Loucy (cell line): ENCODE measurements around the gene KIF26A.

Source experiments
- EZH2phosphoT487 ChIP-seq: fragments of 200-600 bp; IDR thresholded peaks from 2 replicates; pipeline ENCODE4 v1.6.1; 2018; ENCODE audit warnings: antibody characterized with exemption, mild to moderate bottlenecking, moderate library complexity, borderline replicate concordance
- TF ChIP-seq, protein P1 (sequence below): fragments of 200-600 bp; sonication (generic); conservative IDR thresholded peaks from 2 replicates; pipeline ENCODE4 v1.5.1; 2014; ENCODE audit warnings: mild to moderate bottlenecking, antibody characterized with exemption, low read length

DNA sequence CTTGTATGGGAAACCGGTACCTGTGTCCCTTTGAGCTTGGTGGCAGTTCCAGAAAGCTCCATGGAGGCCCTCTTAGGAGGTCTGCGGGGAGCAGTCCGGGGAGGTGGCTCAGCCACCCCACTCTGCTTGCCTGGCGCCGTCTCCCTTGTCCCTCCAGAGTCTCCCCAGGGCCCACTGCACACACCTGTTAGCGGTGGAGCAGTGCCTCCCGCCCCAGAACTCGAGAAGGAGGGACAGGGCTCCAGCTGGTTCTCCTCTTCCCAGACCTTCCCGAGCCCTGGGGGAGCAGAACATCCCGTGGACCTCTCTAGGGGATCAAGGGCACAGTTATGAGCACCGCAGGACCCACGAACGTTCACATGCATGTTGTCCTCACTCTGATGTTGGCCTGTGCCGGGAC is 42.1 kb upstream of the KIF26A start:
- TF ChIP-seq, protein P1, sequence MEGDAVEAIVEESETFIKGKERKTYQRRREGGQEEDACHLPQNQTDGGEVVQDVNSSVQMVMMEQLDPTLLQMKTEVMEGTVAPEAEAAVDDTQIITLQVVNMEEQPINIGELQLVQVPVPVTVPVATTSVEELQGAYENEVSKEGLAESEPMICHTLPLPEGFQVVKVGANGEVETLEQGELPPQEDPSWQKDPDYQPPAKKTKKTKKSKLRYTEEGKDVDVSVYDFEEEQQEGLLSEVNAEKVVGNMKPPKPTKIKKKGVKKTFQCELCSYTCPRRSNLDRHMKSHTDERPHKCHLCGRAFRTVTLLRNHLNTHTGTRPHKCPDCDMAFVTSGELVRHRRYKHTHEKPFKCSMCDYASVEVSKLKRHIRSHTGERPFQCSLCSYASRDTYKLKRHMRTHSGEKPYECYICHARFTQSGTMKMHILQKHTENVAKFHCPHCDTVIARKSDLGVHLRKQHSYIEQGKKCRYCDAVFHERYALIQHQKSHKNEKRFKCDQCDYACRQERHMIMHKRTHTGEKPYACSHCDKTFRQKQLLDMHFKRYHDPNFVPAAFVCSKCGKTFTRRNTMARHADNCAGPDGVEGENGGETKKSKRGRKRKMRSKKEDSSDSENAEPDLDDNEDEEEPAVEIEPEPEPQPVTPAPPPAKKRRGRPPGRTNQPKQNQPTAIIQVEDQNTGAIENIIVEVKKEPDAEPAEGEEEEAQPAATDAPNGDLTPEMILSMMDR, result no peak
- TF ChIP-seq EZH2phosphoT487, result no peak
